Measurements from ENCODE around the gene MORC1.

DNA sequence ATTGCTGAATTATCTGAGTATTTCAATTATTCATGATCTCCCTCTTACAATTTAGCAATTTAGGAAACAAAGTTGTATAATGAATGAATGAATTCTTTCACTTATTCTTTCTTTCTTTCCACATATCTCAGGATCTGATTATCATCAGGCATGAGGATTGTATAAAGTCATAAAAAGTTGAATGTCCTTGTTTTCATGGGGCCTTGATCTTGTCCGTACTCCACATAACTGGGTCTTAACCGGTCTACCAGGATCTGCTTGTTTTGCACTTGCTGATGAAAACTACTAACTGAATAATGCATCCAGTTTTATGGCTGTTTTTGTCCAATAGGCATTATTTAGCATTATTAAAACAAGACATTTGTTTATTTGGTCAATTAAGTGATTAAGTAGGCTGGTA lies 31.1 kb upstream of the MORC1 start:
- TF ChIP-seq CTCF (conservative IDR thresholded peaks at IDR 0.05) (no peak), ZFX (IDR thresholded peaks at IDR 0.05) (no peak)
